OCI-LY7 (cell line): ENCODE data around the gene FGFBP3. TPM values are rescaled to one million over a fixed set of nuclear protein-coding genes. Genes with fewer than 3 reads are reported as not detected.

Experiments used
- BruUV-seq: library from RNA; stranded (reverse); fragments of 400-500 nt; replicated peaks from 2 replicates; lab custom pipeline; 2021; lab: Mats Ljungman, UMichigan
- CTCF ChIA-PET: fragments of 300-600 bp; sonication (Branson Sonifier 250); formaldehyde crosslinking; loops from one replicate; lab custom pipeline; 2022; ENCODE audit warnings: antibody characterized with exemption; ENCODE audit not compliant: unreplicated experiment; lab: Charles Lee
- POLR2A ChIA-PET: fragments of 300-600 bp; sonication (Branson Sonifier 250); formaldehyde crosslinking; loops from one replicate; lab custom pipeline; 2022; ENCODE audit warnings: antibody characterized with exemption; lab: Charles Lee
- DNase-seq: peaks from one replicate; pipeline ENCODE4 v3.0.0-alpha.2; 2015; ENCODE audit warnings: low spot score
- H2AFZ ChIP-seq: fragments of 200-600 bp; sonication (generic), shearing (Covaris generic); 2 replicates; pipeline ENCODE4 v1.6.1; 2014; ENCODE audit warnings: mild to moderate bottlenecking, antibody characterized with exemption, low read length, moderate library complexity
- H3K27ac ChIP-seq: fragments of 200-600 bp; sonication (generic); 2 replicates; pipeline ENCODE4 v1.5.1; 2014; ENCODE audit warnings: mixed run types, low read depth, mild to moderate bottlenecking, moderate library complexity, low read length, inconsistent platforms; ENCODE audit not compliant: poor library complexity, severe bottlenecking
- H3K36me3 ChIP-seq: fragments of 200-600 bp; sonication (generic); 2 replicates; pipeline ENCODE4 v1.6.1; 2014; ENCODE audit warnings: mild to moderate bottlenecking, antibody characterized with exemption, low read length, moderate library complexity, mixed read lengths; ENCODE audit not compliant: insufficient read depth
- H3K4me1 ChIP-seq: fragments of 200-600 bp; sonication (generic); 2 replicates; pipeline ENCODE4 v1.5.1; 2014; ENCODE audit warnings: mild to moderate bottlenecking, low read length; ENCODE audit not compliant: insufficient read depth, poor library complexity, severe bottlenecking
- H3K4me2 ChIP-seq: fragments of 200-600 bp; sonication (generic); 2 replicates; pipeline ENCODE4 v1.6.1; 2014; ENCODE audit warnings: mild to moderate bottlenecking, low read length
- H3K4me3 ChIP-seq: fragments of 200-600 bp; sonication (generic); 2 replicates; pipeline ENCODE4 v1.5.1; 2014; ENCODE audit warnings: mild to moderate bottlenecking, low read depth, low read length; ENCODE audit not compliant: poor library complexity, severe bottlenecking
- H3K79me2 ChIP-seq: fragments of 200-600 bp; sonication (generic); 2 replicates; pipeline ENCODE4 v1.6.1; 2016; ENCODE audit warnings: low read depth, mild to moderate bottlenecking, low read length, moderate library complexity, mixed read lengths; ENCODE audit not compliant: insufficient read depth
- H3K9me2 ChIP-seq: fragments of 200-600 bp; sonication (generic); 2 replicates; pipeline ENCODE4 v1.6.1; 2016; ENCODE audit warnings: mild to moderate bottlenecking, low read length, mixed read lengths; ENCODE audit not compliant: insufficient read depth
- H3K9me3 ChIP-seq: fragments of 200-600 bp; sonication (generic); 2 replicates; pipeline ENCODE4 v1.6.1; 2014; ENCODE audit warnings: mild to moderate bottlenecking, mixed run types, low read length, mixed read lengths
- H4K20me1 ChIP-seq: fragments of 200-600 bp; sonication (generic); 2 replicates; pipeline ENCODE4 v1.6.1; 2014; ENCODE audit warnings: mild to moderate bottlenecking, antibody characterized with exemption, low read length, moderate library complexity, mixed read lengths; ENCODE audit not compliant: insufficient read depth
- EZH2phosphoT487 ChIP-seq: fragments of 200-600 bp; sonication (generic); IDR thresholded peaks from 2 replicates; pipeline ENCODE4 v1.6.1; 2018; ENCODE audit warnings: low read depth, borderline replicate concordance, mild to moderate bottlenecking, mixed run types, antibody characterized with exemption, low read length, moderate library complexity, mixed read lengths
- intact Hi-C: fragments of 100-400 bp; cut with micrococcal nuclease; formaldehyde crosslinking; loops from one replicate; pipeline ENCODE4 v1.10.0; 2022; ENCODE audit not compliant: unreplicated experiment
- total RNA-seq, 2 experiments: library from RNA; depleted of rRNA in 1 of 2; stranded (reverse); fragments of >200 nt in 1 of 2; shearing (Covaris generic) in 1 of 2; gene quantifications; 2 replicates each; pipeline ENCODE4 v1.2.3, GENCODE V29; 2014 to 2022
- TF ChIP-seq, protein P1 (sequence below): fragments of 200-600 bp; sonication (generic); conservative IDR thresholded peaks from 2 replicates; pipeline ENCODE4 v1.5.1; 2014; ENCODE audit warnings: mild to moderate bottlenecking, antibody characterized with exemption, low read length, moderate library complexity, mixed read lengths

FGFBP3 gene
- total RNA-seq, 2 experiments from 2014 or later, result 1.1 to 2.7 TPM

DNA sequence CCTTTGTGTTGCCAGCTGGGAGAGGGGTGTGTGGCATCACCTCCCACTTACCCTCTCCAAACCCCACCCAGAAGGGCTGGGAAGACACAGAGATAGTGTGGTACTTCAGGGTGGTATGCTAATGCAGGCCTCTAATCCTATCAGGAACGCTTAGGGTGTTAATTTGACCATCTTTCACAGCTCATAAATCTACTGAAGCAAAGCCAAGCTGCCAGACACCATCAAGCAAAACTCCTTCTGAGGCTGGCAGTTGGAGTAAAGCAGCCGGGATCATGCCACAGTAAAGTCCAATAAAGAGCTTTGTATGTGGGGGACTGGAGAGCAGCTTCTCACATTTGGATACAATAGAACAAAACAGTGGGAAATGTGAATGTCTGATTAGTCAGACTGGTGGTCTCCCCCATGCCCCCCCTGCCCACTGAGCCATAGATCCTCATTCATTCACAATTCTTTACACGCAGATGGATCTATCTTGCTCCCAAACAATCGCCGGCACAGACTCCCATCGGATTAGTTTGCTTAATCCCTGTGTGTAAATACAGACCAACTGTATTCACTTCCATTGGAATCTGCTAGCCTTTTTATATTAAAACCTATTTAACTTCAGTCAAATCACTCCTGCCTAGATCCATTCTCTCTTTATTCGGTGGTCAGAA lies 29.6 kb downstream of the FGFBP3 start:
- CTCF ChIA-PET, result no interaction called here
- POLR2A ChIA-PET, result interaction anchor here (0.6 kb wide), 1 partner anchor 86 kb away, joined by 3 read pairs; no protein-coding TSS in a partner anchor
- intact Hi-C loops, result no loop called here
- Histone ChIP-seq H3K4me2 (no peak overlapping the region), H3K9me2 (no peaks in the 10 kb centered on the region), H3K79me2 (no peaks in the 10 kb centered on the region), H4K20me1 (no peaks in the 10 kb centered on the region), H3K27ac (no peak overlapping the region), H3K4me3 (no peak overlapping the region), H3K9me3 (no peaks in the 10 kb centered on the region), H3K36me3 (no peaks in the 10 kb centered on the region), H3K4me1 (no peaks in the 10 kb centered on the region), H2AFZ (no peak overlapping the region)
- TF ChIP-seq, protein P1, sequence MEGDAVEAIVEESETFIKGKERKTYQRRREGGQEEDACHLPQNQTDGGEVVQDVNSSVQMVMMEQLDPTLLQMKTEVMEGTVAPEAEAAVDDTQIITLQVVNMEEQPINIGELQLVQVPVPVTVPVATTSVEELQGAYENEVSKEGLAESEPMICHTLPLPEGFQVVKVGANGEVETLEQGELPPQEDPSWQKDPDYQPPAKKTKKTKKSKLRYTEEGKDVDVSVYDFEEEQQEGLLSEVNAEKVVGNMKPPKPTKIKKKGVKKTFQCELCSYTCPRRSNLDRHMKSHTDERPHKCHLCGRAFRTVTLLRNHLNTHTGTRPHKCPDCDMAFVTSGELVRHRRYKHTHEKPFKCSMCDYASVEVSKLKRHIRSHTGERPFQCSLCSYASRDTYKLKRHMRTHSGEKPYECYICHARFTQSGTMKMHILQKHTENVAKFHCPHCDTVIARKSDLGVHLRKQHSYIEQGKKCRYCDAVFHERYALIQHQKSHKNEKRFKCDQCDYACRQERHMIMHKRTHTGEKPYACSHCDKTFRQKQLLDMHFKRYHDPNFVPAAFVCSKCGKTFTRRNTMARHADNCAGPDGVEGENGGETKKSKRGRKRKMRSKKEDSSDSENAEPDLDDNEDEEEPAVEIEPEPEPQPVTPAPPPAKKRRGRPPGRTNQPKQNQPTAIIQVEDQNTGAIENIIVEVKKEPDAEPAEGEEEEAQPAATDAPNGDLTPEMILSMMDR, result no peak
- TF ChIP-seq EZH2phosphoT487, result no peak
- BruUV-seq, result no TSS peak
- no peak for DNase-seq

DNA sequence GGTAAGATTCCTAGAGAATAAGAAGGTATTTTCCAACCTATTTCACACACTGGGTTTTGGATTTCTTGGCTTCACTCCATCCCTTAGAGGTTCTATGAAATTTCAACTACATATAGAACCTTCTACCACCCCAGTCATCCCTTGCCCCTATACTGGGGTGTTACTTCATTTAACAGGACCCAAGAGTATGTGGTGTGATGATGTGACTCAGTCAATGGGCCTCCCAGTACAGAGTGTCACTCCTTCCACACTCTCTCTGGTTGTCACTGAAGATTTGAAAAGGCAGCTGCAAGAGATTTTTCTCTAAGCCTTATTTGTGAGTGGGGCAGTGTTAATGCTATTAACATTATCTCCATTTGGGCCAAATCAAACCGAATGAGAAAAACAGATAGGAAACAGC lies 33.5 kb downstream of the FGFBP3 start:
- Histone ChIP-seq H3K4me1 (no peaks in the 10 kb centered on the region), H2AFZ (no peak overlapping the region), H3K36me3 (no peaks in the 10 kb centered on the region), H4K20me1 (no peaks in the 10 kb centered on the region), H3K79me2 (no peaks in the 10 kb centered on the region), H3K27ac (no peak overlapping the region), H3K9me3 (no peaks in the 10 kb centered on the region), H3K4me3 (no peak overlapping the region), H3K4me2 (no peak overlapping the region), H3K9me2 (no peaks in the 10 kb centered on the region)
- no peak for DNase-seq
- TF ChIP-seq, protein P1, result no peak
- no peak for TF ChIP-seq EZH2phosphoT487
- intact Hi-C loops, result no loop called here
- POLR2A ChIA-PET, result no interaction called here
- BruUV-seq, result no TSS peak
- CTCF ChIA-PET, result no interaction called here

DNA sequence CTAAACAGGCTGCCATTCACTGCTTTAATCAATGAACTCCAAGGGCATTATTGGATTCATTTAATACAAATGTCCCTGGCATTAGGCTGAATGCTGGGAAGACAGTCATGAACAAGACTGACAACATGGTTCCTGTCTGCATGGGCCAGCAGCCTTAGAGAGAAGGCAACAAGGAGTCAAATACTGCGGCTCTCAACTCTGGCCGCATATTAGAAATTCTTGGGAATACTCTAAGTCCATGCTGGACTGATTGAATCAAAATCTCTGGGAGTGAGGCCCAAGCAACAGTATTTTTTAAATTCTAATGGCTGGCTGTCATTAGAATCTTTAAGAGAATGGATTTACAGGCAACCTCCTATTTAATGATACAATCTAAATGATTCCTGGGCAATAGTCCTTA lies 34.1 kb downstream of the FGFBP3 start:
- no peaks in the 10 kb centered on the region for H4K20me1 ChIP-seq
- no peak for DNase-seq
- no peak overlapping the region for H3K27ac ChIP-seq
- H2AFZ ChIP-seq, result no peak overlapping the region
- TF ChIP-seq, protein P1, result no peak
- TF ChIP-seq EZH2phosphoT487, result no peak
- no peaks in the 10 kb centered on the region for H3K79me2 ChIP-seq
- H3K36me3 ChIP-seq, result no peaks in the 10 kb centered on the region
- no peak overlapping the region for H3K4me2 ChIP-seq
- POLR2A ChIA-PET, result no interaction called here
- H3K4me1 ChIP-seq, result no peaks in the 10 kb centered on the region
- intact Hi-C loops, result no loop called here
- no peak overlapping the region for H3K4me3 ChIP-seq
- no TSS peak for BruUV-seq
- H3K9me2 ChIP-seq, result no peaks in the 10 kb centered on the region
- H3K9me3 ChIP-seq, result no peaks in the 10 kb centered on the region
- CTCF ChIA-PET, result no interaction called here
